ENCODE measurements around the gene CARMIL1.

The CARMIL1 gene

GRCh38 chr6:25630508-25631278 lies 351.5 kb downstream of the CARMIL1 start:
- no peak for DNase-seq

GRCh38 chr6:25635886-25636317 lies 356.7 kb downstream of the CARMIL1 start:
- no peak for DNase-seq

- no peak for DNase-seq
Observed at GRCh38 chr6:25637211-25637610, 358.0 kb downstream of the CARMIL1 start.

- no peak for DNase-seq
Observed at GRCh38 chr6:25637960-25638434, 358.8 kb downstream of the CARMIL1 start.

- DNase-seq: no peak
Observed at GRCh38 chr6:25639653-25640052, 360.5 kb downstream of the CARMIL1 start.

- DNase-seq: no peak
Observed at GRCh38 chr6:25640446-25640845, 361.3 kb downstream of the CARMIL1 start.

- no peak for DNase-seq
Observed at GRCh38 chr6:25640891-25641290, 361.7 kb downstream of the CARMIL1 start.

- no peak for DNase-seq
Observed at GRCh38 chr6:25641377-25641776, 362.2 kb downstream of the CARMIL1 start.

GRCh38 chr6:25641940-25642666 lies 362.9 kb downstream of the CARMIL1 start:
- DNase-seq: no peak

GRCh38 chr6:25642667-25643328 lies 363.6 kb downstream of the CARMIL1 start:
- no peak for DNase-seq

- DNase-seq: no peak
Observed at GRCh38 chr6:25645916-25646315, 366.7 kb downstream of the CARMIL1 start.

- no peak for DNase-seq
Observed at GRCh38 chr6:25649611-25650010, 370.4 kb downstream of the CARMIL1 start.

GRCh38 chr6:25652007-25652515 lies 372.9 kb downstream of the CARMIL1 start, which contains the start of gene SCGN:
TSS of gene SCGN (plus strand) at chr6:25652215. CDS start at chr6:25652404, 189 bp downstream.
- peak; percentile 4 for DNase-seq

- no peak for DNase-seq
Observed at GRCh38 chr6:25655723-25656122, 376.5 kb downstream of the CARMIL1 start.

- no peak for DNase-seq
Observed at GRCh38 chr6:25659633-25660368, 380.6 kb downstream of the CARMIL1 start.

GRCh38 chr6:25660512-25660911 lies 381.3 kb downstream of the CARMIL1 start:
- DNase-seq: no peak

- DNase-seq: no peak
Observed at GRCh38 chr6:25661129-25661779, 382.1 kb downstream of the CARMIL1 start.

GRCh38 chr6:25665455-25665854 lies 386.3 kb downstream of the CARMIL1 start:
- DNase-seq: no peak

GRCh38 chr6:25669413-25669812 lies 390.2 kb downstream of the CARMIL1 start:
- DNase-seq: no peak

Measured in CD4-positive, alpha-beta T cell treated with Interleukin-6 for 4 hours (primary cell).